H1 (cell line): ENCODE results near the gene KCNQ1. TPM values are rescaled to one million over a fixed set of nuclear protein-coding genes. Genes with fewer than 3 reads are reported as not detected.

Experiments
- CTCF ChIA-PET: fragments of 300-600 bp; sonication (Branson Sonifier 250); formaldehyde crosslinking; loops from one replicate; lab custom pipeline; 2021; ENCODE audit not compliant: partially characterized antibody; lab: Charles Lee
- POLR2A ChIA-PET: fragments of 300-600 bp; sonication (Branson Sonifier 250); formaldehyde crosslinking; loops from one replicate; lab custom pipeline; 2021; ENCODE audit warnings: inconsistent platforms; ENCODE audit not compliant: partially characterized antibody; lab: Charles Lee
- DNase-seq, 2 experiments: peaks; one replicate each; pipeline versions ENCODE4 v3.0.0 to v3.0.0-alpha.2; 2010 to 2022; ENCODE audit warnings: low spot score in 2 of 2, low read depth in 1 of 2, mixed read lengths in 1 of 2
- FAIRE-seq: peaks from 2 replicates; lab custom pipeline; 2011; peaks lifted over from hg19 to GRCh38; lab: Jason Lieb, UNC
- H2AFZ ChIP-seq: 2 replicates; pipeline ENCODE4 v1.8.1; 2012; ENCODE audit warnings: low read length, inconsistent platforms
- H2AK5ac ChIP-seq: 2 replicates; pipeline ENCODE4 v1.6.1; 2013; ENCODE audit warnings: low read depth, low read length
- H2BK120ac ChIP-seq: replicated peaks from 2 replicates; pipeline ENCODE3; 2013; ENCODE audit warnings: low read depth, low read length, inconsistent platforms
- H2BK12ac ChIP-seq: 2 replicates; pipeline ENCODE4 v1.6.1; 2013; ENCODE audit warnings: low read depth, low read length
- H2BK15ac ChIP-seq: 2 replicates; pipeline ENCODE4 v1.6.1; 2013; ENCODE audit warnings: low read length
- H2BK20ac ChIP-seq: 2 replicates; pipeline ENCODE4 v1.6.1; 2013; ENCODE audit warnings: low read length
- H2BK5ac ChIP-seq: 2 replicates; pipeline ENCODE4 v1.6.1; 2013; ENCODE audit warnings: low read depth, low read length
- H3K14ac ChIP-seq: 2 replicates; pipeline ENCODE4 v1.6.1; 2013; ENCODE audit warnings: inconsistent platforms; ENCODE audit not compliant: insufficient read length
- H3K18ac ChIP-seq: 2 replicates; pipeline ENCODE4 v1.6.1; 2013; ENCODE audit warnings: low read length; ENCODE audit errors: extremely low read depth
- H3K23ac ChIP-seq: 2 replicates; pipeline ENCODE4 v1.6.1; 2013; ENCODE audit warnings: inconsistent platforms; ENCODE audit not compliant: insufficient read length
- H3K23me2 ChIP-seq: 2 replicates; pipeline ENCODE4 v1.6.1; 2013; ENCODE audit warnings: low read depth, low read length
- H3K27ac ChIP-seq: 2 replicates; pipeline ENCODE4 v1.6.1; 2011; ENCODE audit warnings: low read depth, low read length, inconsistent platforms
- H3K27me3 ChIP-seq, 4 experiments: replicated peaks in 1 of 4; 1 replicate in 1 of 4; 2 replicates in 3 of 4; pipeline versions ENCODE4 v1.6.1 to v1.8.1; 2011 to 2013; ENCODE audit warnings: low read length in 3 of 4, mild to moderate bottlenecking in 3 of 4, inconsistent platforms in 2 of 4, mixed read lengths in 2 of 4, moderate library complexity in 1 of 4; ENCODE audit not compliant: control insufficient read depth in 3 of 4, insufficient read depth in 3 of 4; ENCODE audit errors: extremely low read depth in 1 of 4
- H3K36me3 ChIP-seq, 4 experiments: 2 replicates each; pipeline versions ENCODE4 v1.6.1 to v1.8.1; 2011 to 2013; ENCODE audit warnings: mild to moderate bottlenecking in 4 of 4, low read length in 3 of 4, moderate library complexity in 2 of 4, control low read depth in 1 of 4, inconsistent platforms in 1 of 4; ENCODE audit not compliant: insufficient read depth in 4 of 4, control insufficient read depth in 2 of 4
- H3K4ac ChIP-seq: replicated peaks from 2 replicates; pipeline ENCODE3; 2013; ENCODE audit warnings: low read length, low read depth, mixed read lengths, inconsistent platforms; ENCODE audit not compliant: insufficient read length
- H3K4me1 ChIP-seq, 4 experiments: replicated peaks in 1 of 4; 1 replicate in 1 of 4; 2 replicates in 3 of 4; pipeline versions ENCODE4 v1.6.1 to v1.8.1; 2011 to 2013; ENCODE audit warnings: low read length in 3 of 4, inconsistent platforms in 2 of 4, mixed read lengths in 1 of 4; ENCODE audit not compliant: insufficient read depth in 4 of 4, control insufficient read depth in 3 of 4
- H3K4me2 ChIP-seq, 2 experiments: 2 replicates each; pipeline versions ENCODE4 v1.6.1 to v1.8.1; 2011 to 2013; ENCODE audit warnings: low read depth in 2 of 2, low read length in 2 of 2, control low read depth in 1 of 2, inconsistent platforms in 1 of 2, mild to moderate bottlenecking in 1 of 2; ENCODE audit not compliant: insufficient read depth in 1 of 2
- H3K4me3 ChIP-seq, 4 experiments: fragments of 200-600, 300-600 bp in 1 of 4; sonication (generic), shearing (Covaris generic), sonication (Bioruptor Twin) in 1 of 4; 2 replicates each; pipeline versions ENCODE4 v1.5.1 to v1.8.1; 2011 to 2016; ENCODE audit warnings: low read length in 4 of 4, low read depth in 3 of 4, control low read depth in 2 of 4, inconsistent platforms in 2 of 4, mild to moderate bottlenecking in 2 of 4, mixed read lengths in 1 of 4, moderate library complexity in 1 of 4; ENCODE audit not compliant: insufficient read depth in 2 of 4; ENCODE audit errors: extremely low read depth in 1 of 4
- H3K56ac ChIP-seq: replicated peaks from 2 replicates; pipeline ENCODE3; 2013; ENCODE audit warnings: low read depth, mild to moderate bottlenecking, mixed read lengths, low read length, inconsistent platforms; ENCODE audit not compliant: insufficient read length
- H3K79me1 ChIP-seq: 2 replicates; pipeline ENCODE4 v1.6.1; 2013; ENCODE audit warnings: low read depth, low read length, control low read depth
- H3K79me2 ChIP-seq, 2 experiments: 2 replicates each; pipeline versions ENCODE4 v1.6.1 to v1.8.1; 2012 to 2013; ENCODE audit warnings: low read length in 2 of 2, mild to moderate bottlenecking in 2 of 2, inconsistent platforms in 1 of 2; ENCODE audit not compliant: insufficient read depth in 2 of 2, control insufficient read depth in 1 of 2
- H3K9ac ChIP-seq, 4 experiments: replicated peaks in 1 of 4; 1 replicate in 1 of 4; 2 replicates in 3 of 4; pipeline versions ENCODE4 v1.6.1 to v1.8.1; 2011 to 2013; ENCODE audit warnings: low read depth in 3 of 4, low read length in 3 of 4, control low read depth in 2 of 4, mild to moderate bottlenecking in 2 of 4, moderate library complexity in 2 of 4, inconsistent platforms in 1 of 4; ENCODE audit errors: extremely low read depth in 1 of 4
- H3K9me3 ChIP-seq, 2 experiments: 2 replicates each; pipeline versions ENCODE4 v1.6.1 to v1.8.1; 2012 to 2013; ENCODE audit warnings: mild to moderate bottlenecking in 2 of 2, moderate library complexity in 2 of 2, control low read depth in 1 of 2, inconsistent platforms in 1 of 2, low read depth in 1 of 2, low read length in 1 of 2, mixed read lengths in 1 of 2; ENCODE audit not compliant: insufficient read depth in 2 of 2
- H4K20me1 ChIP-seq, 2 experiments: replicated peaks in 1 of 2; 2 replicates each; pipeline versions ENCODE3 to v1.8.1; 2011 to 2013; ENCODE audit warnings: inconsistent platforms in 2 of 2, low read length in 2 of 2, mild to moderate bottlenecking in 1 of 2; ENCODE audit not compliant: insufficient read depth in 2 of 2, control insufficient read depth in 1 of 2
- H4K5ac ChIP-seq: 2 replicates; pipeline ENCODE4 v1.6.1; 2013; ENCODE audit warnings: low read length, low read depth, mixed read lengths, inconsistent platforms; ENCODE audit not compliant: insufficient read length
- H4K8ac ChIP-seq: 2 replicates; pipeline ENCODE4 v1.8.0; 2013; ENCODE audit warnings: mild to moderate bottlenecking, moderate library complexity, low read length, inconsistent platforms; ENCODE audit not compliant: insufficient read depth; ENCODE audit errors: extremely low read depth
- H4K91ac ChIP-seq: replicated peaks from 2 replicates; pipeline ENCODE3; 2013; ENCODE audit warnings: low read length, mixed read lengths, inconsistent platforms; ENCODE audit not compliant: insufficient read length
- WGBS, 2 experiments: shearing (Covaris generic) in 1 of 2; methylation state at CpG; one replicate each; pipeline versions ENCODE4 v1.1.6 to v1.1.7; 2013 to 2015; ENCODE audit warnings: low lambda C conversion rate in 2 of 2, mixed read lengths in 2 of 2, inconsistent platforms in 1 of 2, low coverage in 1 of 2, missing lambda C conversion rate in 1 of 2; ENCODE audit not compliant: insufficient replicate concordance in 2 of 2, insufficient coverage in 1 of 2, insufficient read length in 1 of 2; ENCODE audit errors: extremely low coverage in 1 of 2, missing lambda C conversion rate in 1 of 2; 5-methylcytosine and 5-hydroxymethylcytosine counted together
- polyA plus RNA-seq, 7 experiments: library from polyadenylated mRNA; depleted of rRNA in 3 of 7; stranded (reverse) in 5 of 7; unstranded in 2 of 7; fragments of >200 nt in 5 of 7; fragments of 200-250 nt in 2 of 7; gene quantifications; 1 replicate in 5 of 7; 2 replicates in 1 of 7; 4 replicates in 1 of 7; pipeline versions ENCODE4 v1.2.1 to v1.2.3, GENCODE V29; 2011 to 2013; ENCODE audit warnings: missing spikeins in 2 of 7, mixed read lengths in 2 of 7
- total RNA-seq: library from RNA; stranded (reverse); fragmentation: NEBNext Ultra II Directional; extraction: Animal tissue kit (Norgen Biotek cat#: 25700); gene quantifications from 2 replicates; pipeline ENCODE4 v1.2.1, GENCODE V29; 2021

Gene KCNQ1
- total and polyA plus RNA-seq, 2 of the 8 experiments (the other 6 are each of a cell fraction or from before 2014, with no cell fraction given) = 1.9 to 2.0 TPM

DNA sequence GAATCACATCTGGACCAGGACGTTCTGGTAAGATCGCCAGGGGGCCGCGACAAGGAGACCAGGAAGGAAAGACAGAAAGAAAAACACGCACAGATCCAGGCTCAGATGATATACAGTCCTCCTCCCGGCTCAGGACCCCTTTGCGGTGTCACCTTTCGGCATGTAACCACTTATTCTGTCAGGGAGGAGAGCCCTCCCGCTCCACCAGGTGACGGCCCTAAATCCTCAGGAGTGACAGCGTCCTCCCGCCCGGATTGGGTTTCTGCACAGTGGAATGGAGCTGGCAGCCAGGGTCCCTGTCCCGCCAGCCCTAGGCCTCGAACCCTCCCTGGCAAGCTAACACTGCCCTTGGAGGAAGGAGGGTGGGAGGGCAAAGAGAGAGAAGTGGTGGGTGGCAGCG is 279.3 kb downstream of the KCNQ1 start:
- Histone ChIP-seq H3K79me2 (no peaks in the 10 kb centered on the region), H2BK120ac (no peak overlapping the region), H3K4me1 (peaks cover 5 to 24% (median 18%) of the 10 kb centered on the region in 4 experiments), H2BK20ac (no peak overlapping the region), H2AK5ac (no peak overlapping the region), H3K23me2 (no peaks in the 10 kb centered on the region), H2BK12ac (no peak overlapping the region), H3K4me2 (no peak overlapping the region), H3K23ac (no peak overlapping the region), H3K9ac (no peak overlapping the region), H4K20me1 (peaks cover 0 to 16% of the 10 kb centered on the region in 2 experiments), H3K27me3 (peaks cover 32 to 92% (median 67%) of the 10 kb centered on the region in 4 experiments), H3K9me3 (peaks cover 12 to 25% of the 10 kb centered on the region in 2 experiments), H4K91ac (no peak overlapping the region), H3K18ac (no peak overlapping the region), H2AFZ (no peak overlapping the region), H4K8ac (no peak overlapping the region), H2BK15ac (no peak overlapping the region), H3K4ac (no peak overlapping the region), H3K79me1 (no peaks in the 10 kb centered on the region), H4K5ac (no peak overlapping the region), H3K36me3 (no peaks in the 10 kb centered on the region), H3K56ac (no peak overlapping the region), H3K27ac (no peak overlapping the region), H3K4me3 (no peak overlapping the region), H2BK5ac (no peak overlapping the region), H3K14ac (no peak overlapping the region)
- WGBS, 2 experiments = 88% methylated on average over 16 of the region's 16 CpGs; no CpG with 5 or more reads in 1 of the 2 experiments
- CTCF ChIA-PET = interaction anchor here (1.0 to 2.5 kb wide), 3 partner anchors 10 to 288 kb away, joined by 3 to 9 read pairs (median 3); no protein-coding TSS in a partner anchor
- POLR2A ChIA-PET = no interaction called here
- FAIRE-seq (no peak), DNase-seq (no peak)
